ENCODE results near the gene TKT.
"Not testable (repeated sequence)": the region's sequence is repeated elsewhere in the genome, so short reads cannot be mapped to it uniquely, and the experiment has no call there.

TKT gene

GRCh38 chr3:53259427-53260259 is 3.8 kb upstream of the TKT start:
- DNase-seq (ENCODE audit: low spot score): no peak

- no peak for DNase-seq (ENCODE audit: low spot score)
Observed at GRCh38 chr3:53258600-53259426, 3.0 kb upstream of the TKT start.

GRCh38 chr3:53257465-53257864 is 1.6 kb upstream of the TKT start:
- DNase-seq (ENCODE audit: low spot score): no peak

- DNase-seq (ENCODE audit: low spot score): no peak
Observed at GRCh38 chr3:53256704-53257055, 858 bp upstream of the TKT start.

- DNase-seq (ENCODE audit: low spot score): peak; percentile 16
Observed at GRCh38 chr3:53255423-53255774, 423 bp downstream of the TKT start.

GRCh38 chr3:53254509-53255422 is 1.1 kb downstream of the TKT start:
- peak; percentile 40 for DNase-seq (ENCODE audit: low spot score)

- DNase-seq (ENCODE audit: low spot score): no peak
Observed at GRCh38 chr3:53253707-53254508, 1.9 kb downstream of the TKT start.

GRCh38 chr3:53252947-53253322 is 2.9 kb downstream of the TKT start:
- DNase-seq (ENCODE audit: low spot score): not testable (repeated sequence)

- no peak for DNase-seq (ENCODE audit: low spot score)
Observed at GRCh38 chr3:53252096-53252946, 3.5 kb downstream of the TKT start.

- DNase-seq (ENCODE audit: low spot score): no peak
Observed at GRCh38 chr3:53250881-53251605, 4.8 kb downstream of the TKT start.

GRCh38 chr3:53250453-53250852 is 5.4 kb downstream of the TKT start:
- DNase-seq (ENCODE audit: low spot score): no peak

GRCh38 chr3:53248161-53248560 is 7.7 kb downstream of the TKT start:
- no peak for DNase-seq (ENCODE audit: low spot score)

GRCh38 chr3:53247619-53248018 is 8.2 kb downstream of the TKT start:
- no peak for DNase-seq (ENCODE audit: low spot score)

GRCh38 chr3:53244271-53244670 is 11.6 kb downstream of the TKT start:
- DNase-seq (ENCODE audit: low spot score): no peak

- no peak for DNase-seq (ENCODE audit: low spot score)
Observed at GRCh38 chr3:53243785-53244184, 12.0 kb downstream of the TKT start.

GRCh38 chr3:53243165-53243564 is 12.7 kb downstream of the TKT start:
- DNase-seq (ENCODE audit: low spot score): no peak

- no peak for DNase-seq (ENCODE audit: low spot score)
Observed at GRCh38 chr3:53242642-53243041, 13.2 kb downstream of the TKT start.

- DNase-seq (ENCODE audit: low spot score): no peak
Observed at GRCh38 chr3:53242155-53242554, 13.7 kb downstream of the TKT start.

GRCh38 chr3:53240989-53241972 is 14.5 kb downstream of the TKT start:
- no peak for DNase-seq (ENCODE audit: low spot score)
